Activated T-cell treated with anti-CD3 and anti-CD28 coated beads for 1 hour (primary cell): ENCODE results near the gene MGAT2.
A peak's percentile ranks its signal among the peaks of the same experiment; 100 is the strongest.
"Not testable (repeated sequence)": the region's sequence is repeated elsewhere in the genome, so short reads cannot be mapped to it uniquely, and the experiment has no call there.

Experiments
- DNase-seq: peaks from one replicate; pipeline ENCODE4 v3.0.0-alpha.2; 2020; ENCODE audit warnings: low read depth

MGAT2 gene

DNA sequence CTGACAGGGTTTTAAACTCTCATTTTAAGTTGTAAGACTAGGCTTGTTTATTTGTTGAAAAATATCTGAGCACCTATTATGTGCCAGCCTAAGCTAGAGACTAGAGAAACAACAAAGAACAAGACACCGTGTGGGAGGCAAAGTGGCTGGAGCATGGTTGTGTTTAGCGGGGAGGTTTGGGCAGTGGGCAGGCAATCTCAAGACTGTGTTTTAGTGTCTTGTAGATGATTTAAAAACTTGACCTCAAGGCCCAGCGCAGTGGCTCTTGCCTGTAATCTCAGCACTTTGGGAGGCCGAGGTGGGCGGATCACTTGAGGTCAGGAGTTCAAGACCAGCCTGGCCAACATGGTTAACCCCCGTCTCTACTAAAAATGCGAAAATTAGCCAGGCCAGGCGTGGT, 7.9 kb upstream of the MGAT2 start:
- DNase-seq: no peak

DNA sequence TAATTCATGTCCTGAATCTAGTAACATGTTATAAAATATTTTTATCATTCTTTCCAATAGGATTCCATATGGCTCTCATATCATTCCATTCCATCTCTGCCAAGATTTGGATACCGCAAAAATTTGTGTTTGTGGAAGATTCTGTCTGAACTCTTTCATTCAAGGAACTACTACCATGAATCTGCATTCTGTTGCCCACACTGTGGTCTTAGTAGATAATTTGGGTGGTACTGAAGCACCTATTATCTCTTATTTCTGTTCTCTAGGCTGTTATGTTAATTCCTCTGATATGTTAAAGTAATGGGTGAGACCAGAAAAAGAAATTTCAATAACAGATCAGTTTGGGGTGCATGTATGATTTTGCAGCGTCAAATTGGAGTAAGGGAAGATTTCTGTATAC, 6.4 kb upstream of the MGAT2 start:
- no peak for DNase-seq

DNA sequence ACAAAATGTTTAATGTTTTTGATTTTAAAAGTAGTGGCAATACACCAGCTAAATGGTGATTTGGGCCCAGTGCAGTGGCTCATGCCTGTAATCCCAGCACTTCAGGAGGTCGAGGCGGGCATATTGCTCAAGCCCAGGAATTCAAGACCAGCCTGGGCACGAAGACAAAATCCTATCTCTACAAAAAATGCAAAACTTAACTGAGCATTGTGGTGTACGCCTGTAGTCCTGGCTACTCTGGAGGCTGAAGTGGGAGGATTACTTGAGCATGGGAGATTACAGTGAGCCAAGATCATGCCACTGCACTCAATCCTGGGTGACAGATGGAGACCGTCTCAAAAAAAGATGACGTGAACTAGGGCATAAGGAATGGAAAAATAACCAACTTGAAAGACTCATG, 4.8 kb upstream of the MGAT2 start:
- DNase-seq: no peak

DNA sequence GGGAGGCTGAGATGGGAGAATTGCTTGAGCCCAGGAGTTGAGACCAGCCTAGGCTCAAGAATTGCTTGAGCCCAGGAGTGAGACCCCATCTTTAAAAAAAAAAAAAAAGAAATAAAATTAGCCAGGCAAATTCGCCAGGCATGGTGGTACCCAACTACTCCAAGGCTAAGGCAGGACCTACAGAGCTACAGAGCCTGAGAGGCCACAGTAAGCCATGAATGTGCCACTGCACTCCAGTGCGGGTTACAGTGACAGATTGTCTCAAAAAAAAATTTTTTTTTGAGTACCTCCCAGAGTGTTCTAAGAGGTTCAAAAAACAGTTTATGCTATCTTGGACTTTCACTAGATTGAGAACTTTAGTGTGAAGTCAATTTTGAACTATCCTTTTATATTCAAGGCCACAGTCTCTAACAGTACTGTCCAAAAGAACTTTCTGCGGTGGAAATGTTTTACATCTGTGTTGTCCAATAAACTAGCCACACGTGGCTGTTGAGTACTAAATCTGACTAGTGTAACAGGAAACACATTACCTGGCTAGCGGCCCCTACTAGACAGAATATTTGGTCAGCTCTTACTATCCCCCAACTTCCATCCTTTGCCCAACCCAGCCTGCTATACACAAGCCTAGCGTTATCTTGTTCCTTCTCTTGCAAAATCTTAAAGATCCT, 2.6 kb upstream of the MGAT2 start:
- DNase-seq: no peak

DNA sequence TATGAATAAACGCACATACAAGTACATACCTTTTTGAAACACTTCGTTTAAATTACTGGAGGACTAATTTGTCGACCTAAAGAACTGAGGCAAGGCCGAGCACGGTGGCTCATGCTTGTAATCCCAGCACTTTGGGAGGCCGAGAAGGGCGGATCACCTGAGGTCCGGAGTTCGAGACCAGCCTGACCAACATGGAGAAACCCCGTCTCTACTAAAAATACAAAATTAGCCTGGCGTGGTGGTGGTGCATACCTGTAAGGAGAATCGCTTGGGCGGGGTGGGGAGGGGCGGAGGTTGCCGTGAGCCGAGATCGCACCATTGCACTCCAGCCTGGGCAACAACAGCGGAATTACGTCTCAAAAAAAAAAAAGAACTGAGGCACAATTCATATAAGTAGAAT, 1.3 kb upstream of the MGAT2 start:
- DNase-seq: not testable (repeated sequence)

- no peak for DNase-seq
These were observed 869 bp upstream of the MGAT2 start for GRCh38 chr14:49619730-49620129.

DNA sequence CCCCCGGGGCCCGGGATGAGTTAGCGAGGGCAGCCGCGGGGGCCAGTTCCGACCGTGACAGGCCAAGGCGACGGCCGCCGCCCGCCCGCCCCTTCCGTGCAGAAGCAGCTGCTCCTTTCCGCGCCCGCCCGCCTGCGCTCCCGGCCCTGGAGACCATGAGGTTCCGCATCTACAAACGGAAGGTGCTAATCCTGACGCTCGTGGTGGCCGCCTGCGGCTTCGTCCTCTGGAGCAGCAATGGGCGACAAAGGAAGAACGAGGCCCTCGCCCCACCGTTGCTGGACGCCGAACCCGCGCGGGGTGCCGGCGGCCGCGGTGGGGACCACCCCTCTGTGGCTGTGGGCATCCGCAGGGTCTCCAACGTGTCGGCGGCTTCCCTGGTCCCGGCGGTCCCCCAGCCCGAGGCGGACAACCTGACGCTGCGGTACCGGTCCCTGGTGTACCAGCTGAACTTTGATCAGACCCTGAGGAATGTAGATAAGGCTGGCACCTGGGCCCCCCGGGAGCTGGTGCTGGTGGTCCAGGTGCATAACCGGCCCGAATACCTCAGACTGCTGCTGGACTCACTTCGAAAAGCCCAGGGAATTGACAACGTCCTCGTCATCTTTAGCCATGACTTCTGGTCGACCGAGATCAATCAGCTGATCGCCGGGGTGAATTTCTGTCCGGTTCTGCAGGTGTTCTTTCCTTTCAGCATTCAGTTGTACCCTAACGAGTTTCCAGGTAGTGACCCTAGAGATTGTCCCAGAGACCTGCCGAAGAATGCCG, 699 bp downstream of the MGAT2 start:
- DNase-seq: no peak

DNA sequence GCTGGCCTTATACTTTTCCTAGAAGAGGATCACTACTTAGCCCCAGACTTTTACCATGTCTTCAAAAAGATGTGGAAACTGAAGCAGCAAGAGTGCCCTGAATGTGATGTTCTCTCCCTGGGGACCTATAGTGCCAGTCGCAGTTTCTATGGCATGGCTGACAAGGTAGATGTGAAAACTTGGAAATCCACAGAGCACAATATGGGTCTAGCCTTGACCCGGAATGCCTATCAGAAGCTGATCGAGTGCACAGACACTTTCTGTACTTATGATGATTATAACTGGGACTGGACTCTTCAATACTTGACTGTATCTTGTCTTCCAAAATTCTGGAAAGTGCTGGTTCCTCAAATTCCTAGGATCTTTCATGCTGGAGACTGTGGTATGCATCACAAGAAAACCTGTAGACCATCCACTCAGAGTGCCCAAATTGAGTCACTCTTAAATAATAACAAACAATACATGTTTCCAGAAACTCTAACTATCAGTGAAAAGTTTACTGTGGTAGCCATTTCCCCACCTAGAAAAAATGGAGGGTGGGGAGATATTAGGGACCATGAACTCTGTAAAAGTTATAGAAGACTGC, 1.5 kb downstream of the MGAT2 start:
- DNase-seq: no peak

GRCh38 chr14:49623387-49623786, 2.8 kb downstream of the MGAT2 start:
- DNase-seq: no peak

DNA sequence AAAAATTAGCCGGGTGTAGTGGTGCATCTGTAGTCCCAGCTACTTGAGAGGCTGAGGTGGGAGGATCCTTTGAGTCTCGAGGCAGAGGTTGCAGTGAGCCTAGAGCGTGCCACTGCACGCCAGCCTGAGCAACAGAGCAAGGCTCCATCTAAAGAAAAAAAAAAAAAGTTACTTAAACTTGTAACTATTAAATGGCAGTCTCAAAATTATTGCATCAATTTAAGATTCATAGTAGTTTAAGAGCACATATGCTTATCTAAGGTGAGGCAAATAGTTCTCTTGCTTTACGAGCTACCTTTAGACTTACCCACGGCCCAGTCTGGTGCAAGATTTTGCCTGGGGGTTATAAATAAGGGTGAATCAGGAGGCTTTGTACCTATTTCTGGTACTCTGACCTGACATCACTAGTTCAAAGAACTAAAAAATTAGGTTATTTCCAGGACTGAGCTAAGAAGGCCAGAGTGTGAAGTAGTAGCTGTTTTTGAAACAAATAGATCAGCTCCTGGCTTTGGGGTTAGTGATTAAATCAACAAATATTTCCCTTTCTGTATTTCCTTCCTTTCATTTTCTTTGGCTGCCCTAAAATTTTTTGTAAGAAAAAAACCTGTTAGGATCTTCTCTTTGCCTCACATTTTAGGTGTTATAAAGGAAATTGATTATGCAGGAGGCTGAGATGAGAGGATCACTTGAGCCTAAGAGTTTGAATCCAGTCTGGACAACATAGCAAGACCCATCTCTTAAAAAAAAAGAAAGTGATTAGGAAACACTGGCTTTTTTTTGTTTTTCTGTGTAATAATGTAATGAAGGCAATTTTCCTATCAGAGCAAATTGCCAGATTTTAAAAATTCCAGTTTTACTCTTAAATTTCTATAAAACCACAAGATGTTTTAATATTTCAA, 3.6 kb downstream of the MGAT2 start:
- DNase-seq: no peak

- peak; percentile 90 for DNase-seq
These were observed 13.3 kb downstream of the MGAT2 start for GRCh38 chr14:49633640-49634546.

- peak; percentile 49 for DNase-seq
These were observed 14.1 kb downstream of the MGAT2 start, which contains the start of gene DNAAF2 for GRCh38 chr14:49634547-49635334. Gene DNAAF2, minus strand, starts transcription at chr14:49635244. Its CDS starts 95 bp downstream, at chr14:49635149.

GRCh38 chr14:49636866-49637265, 16.3 kb downstream of the MGAT2 start:
- DNase-seq: no peak

GRCh38 chr14:49637534-49638078, 17.0 kb downstream of the MGAT2 start:
- no peak for DNase-seq

DNA sequence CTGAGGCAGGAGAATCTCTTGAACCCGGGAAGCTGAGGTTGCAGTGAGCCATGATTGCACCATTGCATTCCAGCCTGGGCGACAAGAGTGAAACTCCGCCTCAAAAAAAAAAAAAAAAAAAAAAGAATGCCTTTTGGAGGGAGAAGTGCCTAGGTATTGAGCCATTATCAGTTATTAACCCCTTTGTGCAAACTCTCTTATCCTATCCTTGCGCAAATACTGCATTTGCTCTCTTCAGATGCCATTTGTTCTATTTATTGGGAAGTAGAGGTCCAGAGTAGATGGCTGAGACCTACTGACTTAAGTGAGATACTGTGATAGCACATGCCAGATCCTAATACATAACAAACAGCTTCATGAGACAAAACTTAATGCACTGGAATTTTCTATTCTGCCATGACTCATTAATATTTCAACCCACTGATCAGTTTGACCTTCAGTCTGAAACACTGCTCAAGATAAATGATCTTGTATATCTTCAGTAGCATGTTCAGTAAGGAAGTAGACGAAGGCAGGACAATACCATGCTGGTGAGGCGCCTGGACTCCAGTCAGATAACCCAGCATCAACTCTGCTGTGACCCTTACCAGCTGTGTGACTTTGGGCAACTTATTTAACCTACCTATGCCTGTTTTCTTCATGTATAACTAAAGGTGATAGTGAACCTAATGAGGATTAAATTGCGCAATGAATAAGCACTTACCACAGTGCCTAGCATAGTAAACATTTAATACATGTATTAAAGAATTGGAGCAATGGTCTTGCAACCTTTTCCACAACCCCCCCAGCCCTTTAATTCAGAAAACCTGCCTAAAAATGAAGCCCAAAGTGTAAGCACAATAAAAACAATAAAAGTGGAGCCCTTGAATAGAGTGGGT, 20.2 kb downstream of the MGAT2 start:
- DNase-seq: no peak

- DNase-seq: no peak
These were observed 21.1 kb downstream of the MGAT2 start for GRCh38 chr14:49641697-49642129.

- no peak for DNase-seq
These were observed 21.6 kb downstream of the MGAT2 start for GRCh38 chr14:49642163-49642562.

GRCh38 chr14:49653508-49653907, 32.9 kb downstream of the MGAT2 start:
- no peak for DNase-seq

GRCh38 chr14:49654511-49654910, 33.9 kb downstream of the MGAT2 start:
- no peak for DNase-seq
